Left kidney (tissue), 2 donors: ENCODE data around the gene KCNQ1. TPM values are rescaled to one million over a fixed set of nuclear protein-coding genes. Genes with fewer than 3 reads are reported as not detected.
A peak's percentile ranks its signal among the peaks of the same experiment; 100 is the strongest.

ENCODE experiments used
- DNase-seq: peaks from one replicate; pipeline ENCODE4 v3.0.0-alpha.2; 2013
- polyA plus RNA-seq: library from polyadenylated mRNA; unstranded; fragments of 120-200 nt; gene quantifications from one replicate; pipeline ENCODE4 v1.2.1, GENCODE V29; 2013; ENCODE audit not compliant: insufficient read length

Gene KCNQ1
- polyA plus RNA-seq, 1 donor, result 9.1 TPM

DNA sequence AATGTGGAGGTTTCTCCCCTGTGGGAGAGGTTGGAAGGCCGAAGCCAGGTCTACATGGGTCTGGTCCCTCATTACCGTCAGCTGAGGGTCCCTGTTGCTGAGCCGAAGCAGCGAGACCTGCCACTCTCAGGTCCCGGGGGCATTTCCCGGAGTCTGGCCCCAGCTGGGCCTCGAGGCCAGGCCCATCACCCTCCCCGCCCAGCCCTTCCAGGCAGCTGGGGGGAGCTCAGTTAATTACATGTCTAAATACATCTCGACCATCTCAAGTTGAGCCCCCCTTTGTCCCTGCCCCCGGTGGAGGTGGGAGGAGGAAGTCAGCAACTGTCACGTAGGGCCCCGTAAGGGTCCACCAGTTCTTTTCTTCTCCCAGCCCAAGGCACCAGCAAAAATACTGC is 437.2 kb downstream of the KCNQ1 start:
- DNase-seq, result no peak

- DNase-seq, result no peak
These were observed 437.7 kb downstream of the KCNQ1 start for GRCh38 chr11:2882396-2883110.

- no peak for DNase-seq
These were observed 438.8 kb downstream of the KCNQ1 start for GRCh38 chr11:2883640-2883978.

DNA sequence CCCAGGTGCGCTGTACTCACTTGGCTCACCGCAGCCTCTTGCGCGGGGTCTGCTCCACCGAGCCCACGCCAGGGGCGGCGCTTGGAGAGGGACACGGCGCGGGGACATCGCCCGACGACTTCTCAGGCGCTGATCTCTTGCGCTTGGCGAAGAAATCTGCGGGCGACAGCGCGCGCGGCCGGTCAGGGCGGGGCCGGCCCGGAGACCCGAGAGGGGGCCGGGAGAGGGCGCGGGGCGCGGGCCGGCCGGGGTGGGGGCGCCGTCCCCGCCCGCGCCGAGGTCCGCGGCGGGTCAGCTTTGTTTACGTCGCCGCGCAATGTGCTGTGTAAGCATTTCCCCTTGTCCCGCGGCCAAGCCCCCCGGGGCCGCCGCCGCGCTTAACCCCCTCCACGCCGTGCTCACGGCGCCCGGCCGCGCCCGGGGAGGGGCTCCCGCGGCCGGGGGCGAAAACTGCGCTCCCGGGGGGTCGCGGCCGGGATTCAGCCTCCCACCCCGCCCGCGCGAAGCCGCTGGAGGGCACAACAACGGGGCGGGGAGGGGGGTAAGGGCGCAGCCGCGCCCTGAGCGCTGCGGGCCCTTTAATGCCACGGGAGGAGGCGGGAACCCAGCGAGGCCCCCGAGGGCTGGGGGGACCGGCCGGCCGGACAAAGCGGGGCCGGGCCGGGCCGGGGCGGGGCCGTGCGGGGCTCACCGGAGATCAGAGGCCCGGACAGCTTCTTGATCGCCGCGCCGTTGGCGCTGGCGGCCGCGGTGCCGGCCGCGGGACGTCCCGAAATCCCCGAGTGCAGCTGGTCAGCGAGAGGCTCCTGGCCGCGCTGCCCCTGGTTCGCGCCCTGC is 439.4 kb downstream of the KCNQ1 start:
- no peak for DNase-seq

GRCh38 chr11:2885017-2885677 is 440.3 kb downstream of the KCNQ1 start:
- no peak for DNase-seq

GRCh38 chr11:2885678-2886081 is 440.9 kb downstream of the KCNQ1 start, which contains the start of gene CDKN1C:
TSS of gene CDKN1C (minus strand) at chr11:2885775. CDS start at chr11:2885456, 319 bp downstream.
- peak; percentile 90 for DNase-seq

DNA sequence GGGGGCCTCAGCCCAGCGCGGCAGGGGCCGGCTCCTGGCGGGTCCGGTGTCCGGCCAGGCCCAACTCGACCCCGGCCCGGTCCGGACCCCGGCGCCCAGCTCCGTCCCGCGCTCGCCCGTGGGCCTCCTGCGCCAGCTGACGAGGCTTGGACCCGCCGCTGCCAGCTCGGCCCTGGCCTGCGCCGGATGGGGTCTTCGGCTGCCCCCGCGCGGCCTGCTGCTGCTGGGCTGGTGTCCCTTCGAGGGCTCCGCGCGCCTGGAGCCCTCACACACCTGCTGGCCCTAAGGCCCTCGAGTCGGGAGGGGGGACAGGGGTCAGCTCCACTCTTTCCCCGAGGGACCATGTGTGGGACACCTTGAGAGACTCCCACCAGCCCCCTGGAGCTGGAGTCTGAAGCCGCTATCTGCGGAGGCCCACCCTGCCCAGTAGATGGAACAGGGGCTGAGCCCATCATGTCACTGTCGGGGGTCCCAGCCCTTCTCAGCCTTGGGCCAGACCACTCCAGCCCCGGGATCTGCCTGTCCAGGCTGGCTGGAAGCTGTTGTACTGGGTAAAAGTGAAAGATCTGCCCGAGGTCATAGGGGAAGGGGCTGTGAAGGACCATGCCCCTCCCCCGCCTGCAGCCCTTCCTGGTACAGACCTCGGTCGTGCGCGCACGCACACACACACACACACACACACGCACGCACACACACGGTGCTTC is 441.5 kb downstream of the KCNQ1 start:
- DNase-seq, result no peak

DNA sequence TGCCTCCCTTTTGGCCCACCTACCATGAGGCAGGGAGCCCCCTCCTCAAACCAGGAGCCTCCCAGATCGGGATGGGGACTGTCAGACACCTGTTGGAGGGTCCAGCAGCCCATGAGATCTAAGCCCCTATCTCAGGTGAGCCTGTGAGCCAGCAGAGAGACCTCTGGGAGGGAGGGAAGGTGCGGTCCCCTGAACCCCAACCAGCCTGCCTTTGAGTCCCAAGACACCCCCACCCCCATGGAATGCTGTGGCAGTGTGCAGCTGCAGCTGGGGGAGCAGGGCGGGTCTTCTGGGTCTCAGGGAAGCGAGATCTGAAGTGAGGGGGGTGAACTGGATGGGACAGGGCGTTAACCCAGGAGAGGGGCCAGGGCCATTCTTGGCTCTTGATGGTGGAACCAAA is 442.1 kb downstream of the KCNQ1 start:
- no peak for DNase-seq

DNA sequence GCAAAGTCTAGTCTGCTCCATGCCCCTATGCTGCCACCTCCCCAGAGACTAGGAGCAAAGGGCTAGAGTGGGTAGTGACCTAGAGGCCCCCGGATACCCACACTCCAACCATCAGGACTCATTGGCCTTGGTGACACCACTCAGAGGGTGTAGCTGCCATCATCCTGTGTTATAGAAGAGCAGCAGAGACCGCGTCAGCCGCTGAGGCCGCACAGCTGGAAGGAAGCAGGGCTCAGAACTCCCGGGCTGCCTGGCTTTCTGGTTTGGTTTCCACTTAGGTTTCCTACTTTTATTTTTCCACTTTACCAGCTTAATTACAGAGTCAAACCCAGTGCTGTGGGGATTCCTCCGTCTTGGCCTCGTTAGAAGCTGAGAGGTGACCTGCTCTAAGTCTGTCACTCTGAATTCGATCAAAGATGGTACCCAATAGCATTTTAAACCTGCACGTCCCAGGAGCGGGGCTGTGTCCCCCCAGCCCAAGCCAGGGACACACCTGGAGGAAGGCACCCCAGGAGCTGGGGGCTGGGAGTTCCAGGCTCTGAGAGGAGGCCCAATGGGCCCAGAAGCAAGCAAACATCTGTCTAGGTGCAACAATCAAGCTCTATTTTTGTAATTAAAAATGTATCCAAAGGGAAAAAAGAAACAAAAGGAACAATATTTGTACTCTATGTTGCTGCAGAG is 442.8 kb downstream of the KCNQ1 start:
- no peak for DNase-seq

DNA sequence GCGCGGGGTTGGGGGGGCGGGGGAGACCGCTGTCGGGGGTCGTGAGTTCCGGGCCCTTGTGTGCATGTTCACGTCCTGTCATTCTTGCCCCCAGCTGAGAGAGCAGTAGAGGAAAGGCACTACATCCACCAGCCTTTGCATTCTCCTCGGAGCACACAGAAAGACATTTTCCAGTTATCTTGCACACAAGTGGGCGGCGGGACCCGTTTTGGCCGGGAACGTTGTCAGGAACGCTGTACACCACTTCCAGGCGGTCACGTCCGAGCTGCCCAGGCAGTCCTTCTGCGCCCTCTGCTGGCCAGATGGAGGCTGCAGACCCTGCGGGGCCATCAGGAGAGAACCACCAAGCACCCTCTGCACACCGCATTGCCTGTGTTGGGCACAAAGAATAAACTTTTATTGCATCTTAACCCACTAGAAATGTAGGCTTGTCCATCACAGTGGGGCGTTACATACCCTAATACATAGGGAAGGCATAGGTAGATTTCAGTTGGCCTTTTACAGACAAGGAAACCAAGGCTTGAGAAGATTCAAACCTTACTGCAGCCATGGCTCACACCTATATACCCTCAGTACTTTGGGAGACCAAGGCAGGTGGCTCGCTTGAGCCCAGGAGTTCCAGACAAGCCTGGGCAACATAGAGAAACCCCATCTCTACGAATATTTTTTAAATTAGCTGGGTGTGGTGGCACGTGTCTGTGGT is 443.6 kb downstream of the KCNQ1 start:
- peak; percentile 83 for DNase-seq

- DNase-seq, result no peak
These were observed 444.8 kb downstream of the KCNQ1 start for GRCh38 chr11:2889362-2890273.

DNA sequence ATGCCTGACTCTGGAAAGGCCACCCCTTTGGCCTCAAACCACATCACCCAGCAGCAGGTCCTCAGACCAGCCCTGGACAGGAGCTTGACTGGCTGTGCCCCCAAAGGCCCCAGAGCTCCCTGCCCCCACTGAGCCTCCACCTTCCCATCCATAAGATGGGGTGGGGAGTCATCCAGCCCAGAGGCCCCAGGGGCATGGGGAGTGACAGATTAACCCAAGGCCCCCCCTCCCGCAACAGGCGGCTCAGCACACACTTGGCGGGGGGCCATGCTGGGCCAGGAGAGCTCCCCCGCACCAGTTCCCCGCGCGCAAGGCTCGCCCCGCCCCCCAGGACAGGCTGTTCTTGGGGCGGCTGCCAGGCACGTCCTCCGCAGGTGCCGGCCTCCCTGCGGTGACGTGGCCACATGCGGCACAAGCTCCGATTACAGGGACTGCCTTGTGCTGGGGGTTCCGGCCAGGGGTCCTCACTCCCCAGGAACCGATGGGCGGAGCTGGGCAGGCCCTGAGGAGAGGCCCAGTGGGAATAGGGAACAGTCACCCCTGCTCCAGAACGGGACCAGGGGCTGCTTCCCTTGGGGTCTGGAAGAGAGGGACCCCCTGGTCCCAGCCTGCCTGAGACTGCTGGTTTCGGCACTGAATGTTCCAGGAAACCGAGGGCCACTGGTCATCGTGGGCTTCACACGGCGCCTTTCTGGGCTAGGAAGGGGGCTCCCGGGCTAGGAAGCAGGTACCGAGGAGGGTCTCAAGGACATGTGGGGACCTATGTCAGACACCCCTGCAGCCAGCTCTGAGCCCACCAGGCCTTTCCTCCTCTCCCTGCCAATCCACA is 445.9 kb downstream of the KCNQ1 start:
- peak; percentile 73 for DNase-seq

DNA sequence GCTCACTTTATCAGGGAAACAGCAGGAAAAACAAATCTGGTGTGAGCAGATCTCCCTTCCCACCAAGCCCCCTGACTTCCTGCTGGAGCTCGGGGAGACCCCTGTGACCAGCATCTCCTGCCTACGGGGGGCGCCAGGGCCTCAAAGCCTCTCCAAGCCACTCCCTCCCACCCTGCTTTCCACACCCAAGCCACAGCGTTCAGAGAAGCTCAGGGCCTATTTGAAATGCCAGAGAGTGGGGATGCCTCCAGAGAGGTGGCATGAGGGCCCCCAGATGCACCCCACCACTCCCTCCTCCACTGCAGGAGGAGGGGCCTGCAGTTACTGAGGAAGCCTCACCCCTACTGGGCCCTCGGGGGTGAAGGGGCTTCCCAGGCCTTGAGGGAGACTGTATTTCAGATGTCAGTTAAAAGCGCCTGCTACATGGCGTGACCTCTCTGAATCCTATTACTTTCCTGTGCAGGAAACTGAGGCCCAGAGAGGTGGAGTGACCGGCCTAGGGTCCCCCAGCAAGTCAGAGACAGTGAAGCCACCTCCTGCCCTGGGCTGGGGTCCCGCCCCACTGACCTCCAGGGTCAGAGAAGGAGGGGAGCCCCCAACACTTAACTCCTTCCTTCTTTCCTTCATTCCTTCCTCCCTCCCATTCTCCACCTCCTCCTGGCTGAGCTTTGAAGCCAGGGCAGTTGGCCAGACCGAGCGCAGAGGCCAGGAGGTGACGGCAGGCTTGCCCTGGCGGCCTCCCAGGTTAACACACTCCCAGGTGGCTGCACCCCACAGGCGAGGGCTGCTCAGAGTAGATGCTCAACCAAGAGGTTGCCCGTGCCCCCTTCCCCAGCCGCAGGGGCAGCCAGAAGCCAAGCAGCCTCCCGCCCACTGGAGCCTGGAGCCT is 446.8 kb downstream of the KCNQ1 start:
- DNase-seq, result no peak

- DNase-seq, result no peak
These were observed 447.6 kb downstream of the KCNQ1 start for GRCh38 chr11:2892215-2892966.

- no peak for DNase-seq
These were observed 448.2 kb downstream of the KCNQ1 start for GRCh38 chr11:2892967-2893528.

GRCh38 chr11:2893935-2894334 is 449.1 kb downstream of the KCNQ1 start:
- no peak for DNase-seq

DNA sequence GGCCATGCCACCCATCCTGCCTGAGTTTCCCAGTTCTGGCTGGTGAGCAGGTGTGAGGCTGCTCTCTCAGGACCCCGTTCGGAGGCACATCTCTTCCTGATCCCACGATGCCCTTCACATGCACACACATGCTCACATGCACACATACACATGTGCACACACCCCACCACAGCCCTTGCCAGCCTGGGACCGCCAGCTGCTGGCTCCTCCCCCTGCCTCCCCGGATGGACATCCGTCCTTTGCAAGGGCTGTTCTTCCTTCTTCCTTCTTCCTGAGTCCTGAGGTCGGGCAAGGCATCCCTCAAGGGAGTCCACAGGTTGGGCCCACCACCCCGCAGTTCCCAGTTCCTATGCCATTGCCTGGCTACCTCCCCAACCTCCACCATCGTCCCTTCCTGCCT is 451.2 kb downstream of the KCNQ1 start:
- DNase-seq, result no peak
